Activated T-helper 9 cell treated with anti-CD3 and anti-CD28 coated beads, Interleukin-2, amount 50 U/mL, for 16 hours (primary cell): ENCODE data around the gene GLI1.
"Not testable (repeated sequence)": the region's sequence is repeated elsewhere in the genome, so short reads cannot be mapped to it uniquely, and the experiment has no call there.

Source experiments
- DNase-seq: peaks from one replicate; pipeline ENCODE4 v3.0.0-alpha.2; 2020; ENCODE audit warnings: low read depth

The GLI1 gene

DNA sequence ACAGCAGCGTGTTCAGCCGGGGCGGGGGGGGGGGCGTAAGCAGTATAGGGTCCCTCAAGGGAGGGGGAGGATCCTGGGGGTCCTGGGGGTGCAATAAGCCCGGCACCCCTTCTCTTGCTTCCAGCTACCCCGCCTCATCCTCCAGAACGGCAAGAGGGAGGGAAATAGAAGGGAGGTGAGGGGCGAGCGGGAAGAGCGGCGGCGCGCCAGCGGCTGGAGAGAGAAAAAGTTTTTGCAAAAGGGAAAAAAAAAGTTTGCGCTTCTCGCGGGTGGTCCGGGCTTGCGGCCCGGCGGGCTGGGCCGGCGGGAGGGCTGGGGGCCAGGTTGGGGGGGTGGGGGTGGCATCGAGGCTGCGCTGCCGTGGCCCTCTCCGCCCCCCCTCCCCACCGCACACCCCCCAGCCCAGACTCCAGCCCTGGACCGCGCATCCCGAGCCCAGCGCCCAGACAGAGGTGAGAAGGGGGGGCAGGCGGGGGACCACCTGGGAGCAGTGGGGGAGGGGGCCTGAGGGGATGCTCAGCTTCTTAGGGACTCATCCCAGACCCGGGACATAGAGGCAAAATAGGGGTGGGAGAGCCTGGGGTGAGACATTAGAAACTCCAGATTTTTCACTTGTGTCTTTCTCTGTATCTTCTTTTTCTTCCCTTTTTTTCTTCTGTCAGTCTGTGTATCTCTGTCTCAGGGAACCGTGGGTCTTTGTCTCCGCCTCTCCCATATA is at the start of gene GLI1:
TSS of gene GLI1 (plus strand) at position 36 of the 718 bp plus-strand sequence. CDS start 3,907 bp downstream, outside the sequence.
- DNase-seq: no peak

DNA sequence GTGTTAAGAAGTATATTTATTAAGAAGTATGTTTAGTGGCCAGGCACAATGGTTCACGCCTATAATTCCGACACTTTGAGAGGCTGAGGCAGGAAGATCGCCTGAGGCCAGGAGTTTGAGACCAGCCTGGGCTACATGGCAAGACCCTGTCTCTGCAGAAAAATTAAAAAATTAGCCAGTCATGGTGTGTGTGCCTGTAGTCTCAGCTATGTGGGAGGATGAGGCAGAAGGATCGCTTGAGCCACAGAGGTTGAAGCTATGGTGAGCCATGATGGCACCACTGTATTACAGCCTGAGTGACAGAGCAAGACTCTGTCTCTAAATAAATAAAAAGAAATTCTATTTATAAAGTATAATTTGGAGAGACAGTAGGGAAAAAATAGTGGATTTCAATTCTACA is 49.1 kb upstream of the GLI1 start:
- no peak for DNase-seq

DNA sequence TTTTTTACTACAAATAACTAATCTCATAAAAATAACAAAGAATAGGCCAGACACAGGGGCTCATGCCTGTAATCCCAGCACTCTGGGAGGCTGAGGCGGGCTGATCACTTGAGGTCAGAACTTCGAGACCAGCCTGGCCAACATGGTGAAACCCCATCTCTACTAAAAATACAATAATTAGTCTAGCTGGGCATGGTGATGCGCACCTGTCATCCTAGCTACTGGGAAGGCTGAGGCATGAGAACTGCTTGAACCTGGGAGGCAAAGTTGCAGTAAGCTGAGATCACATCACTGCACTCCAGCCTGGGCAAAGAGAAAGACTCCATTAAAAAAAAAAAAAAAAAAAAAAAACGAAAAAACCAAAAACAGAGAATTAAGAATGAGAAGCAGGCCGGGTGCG is 45.4 kb upstream of the GLI1 start:
- not testable (repeated sequence) for DNase-seq

DNA sequence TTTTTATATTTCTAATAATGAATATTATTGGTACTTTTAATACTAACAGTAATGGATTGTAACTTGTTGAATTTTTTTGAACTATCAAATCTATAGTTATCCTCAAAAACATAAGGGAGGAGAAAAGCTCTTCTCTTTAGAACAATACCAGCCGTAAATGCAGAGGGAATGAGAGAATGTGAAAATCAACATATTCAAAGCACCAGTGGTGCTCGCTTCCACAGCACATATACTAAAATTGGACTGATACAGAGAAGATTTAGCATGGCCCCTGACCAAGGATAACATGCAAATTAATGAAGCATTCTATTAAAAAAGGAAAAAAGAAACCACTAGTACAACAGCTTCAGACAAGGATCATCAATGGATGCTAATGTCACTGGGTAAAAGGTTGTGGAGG is 44.5 kb upstream of the GLI1 start:
- DNase-seq: no peak

DNA sequence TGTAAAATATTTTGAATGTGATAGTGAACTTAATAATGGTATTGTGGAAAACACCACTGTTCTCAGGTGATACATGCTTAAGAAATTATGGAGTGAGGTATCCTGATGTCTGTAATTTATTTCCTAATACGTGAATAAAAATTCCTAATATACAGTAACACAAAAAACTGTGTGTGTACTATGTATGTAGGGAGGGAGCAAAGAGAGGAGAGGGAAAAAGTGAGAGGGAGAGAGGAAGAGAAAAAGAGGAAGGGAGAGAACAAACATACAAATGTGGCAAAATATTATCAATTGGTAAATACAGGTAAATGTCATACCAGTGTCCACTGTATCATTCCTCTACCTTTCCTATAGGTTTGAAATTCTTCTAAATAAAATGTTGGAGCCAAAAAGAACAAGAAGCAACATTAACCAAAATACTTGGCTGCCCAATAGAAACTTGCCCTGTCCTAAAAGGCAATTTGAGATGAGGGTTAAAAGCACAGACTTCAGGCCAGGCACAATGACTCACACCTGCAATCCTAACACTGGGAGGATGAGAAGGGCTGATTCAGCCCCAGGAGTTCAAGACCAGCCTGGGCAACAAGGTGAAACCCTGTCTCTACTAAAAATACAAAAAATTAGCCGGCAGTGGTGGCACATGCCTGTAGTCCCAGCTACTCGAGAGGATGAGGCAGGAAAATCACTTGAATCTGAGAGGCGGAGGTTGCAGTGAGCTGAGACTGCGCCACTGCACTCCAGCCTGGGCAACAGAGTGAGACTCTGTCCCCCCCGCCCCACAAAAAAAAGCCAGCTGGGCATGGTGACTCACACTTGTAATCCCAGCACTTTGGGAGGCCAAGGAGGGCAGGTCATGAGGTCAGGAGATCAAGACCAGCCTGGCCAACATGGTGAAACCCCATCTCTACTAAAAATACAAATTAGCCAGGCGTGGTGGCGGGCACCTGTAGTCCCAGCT is 43.3 kb upstream of the GLI1 start:
- no peak for DNase-seq

DNA sequence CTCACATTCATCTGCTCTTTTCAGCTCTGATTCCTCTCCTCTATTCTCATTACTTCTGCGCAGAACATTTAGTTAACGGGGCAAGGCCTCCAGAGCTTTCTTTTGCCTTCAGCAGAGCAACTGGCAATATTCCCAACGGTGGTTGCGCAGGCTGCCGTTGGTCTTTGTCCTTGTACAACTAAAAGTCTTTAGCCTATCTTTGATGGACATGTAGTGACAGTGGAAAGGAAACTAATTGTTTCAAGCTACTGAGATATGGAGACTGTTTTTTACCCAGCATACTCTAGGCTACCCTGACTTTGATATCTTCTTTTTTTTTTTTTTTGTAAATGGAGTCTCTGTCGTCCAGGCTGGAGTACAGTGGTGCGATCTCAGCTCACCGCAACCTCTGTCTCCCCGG is 41.3 kb upstream of the GLI1 start:
- DNase-seq: no peak

DNA sequence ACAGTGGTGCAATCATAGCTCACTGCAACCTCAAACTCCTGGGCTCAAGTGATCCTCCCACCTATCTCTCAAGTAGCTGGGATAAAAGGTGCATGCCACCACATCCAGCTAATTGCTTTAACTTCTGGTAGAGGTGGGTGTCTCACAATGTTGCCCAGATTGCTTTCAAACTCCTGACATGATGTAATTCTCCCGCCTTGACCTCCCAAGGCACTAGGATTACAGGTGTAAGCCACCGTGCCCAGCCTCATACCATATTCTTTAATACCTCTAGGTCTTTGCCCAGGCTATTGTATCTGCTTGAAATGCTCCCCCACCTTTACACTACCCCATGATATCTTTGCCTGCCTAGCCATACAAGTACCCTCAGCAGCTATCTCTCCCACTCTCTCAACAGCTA is 40.1 kb upstream of the GLI1 start:
- DNase-seq: no peak

DNA sequence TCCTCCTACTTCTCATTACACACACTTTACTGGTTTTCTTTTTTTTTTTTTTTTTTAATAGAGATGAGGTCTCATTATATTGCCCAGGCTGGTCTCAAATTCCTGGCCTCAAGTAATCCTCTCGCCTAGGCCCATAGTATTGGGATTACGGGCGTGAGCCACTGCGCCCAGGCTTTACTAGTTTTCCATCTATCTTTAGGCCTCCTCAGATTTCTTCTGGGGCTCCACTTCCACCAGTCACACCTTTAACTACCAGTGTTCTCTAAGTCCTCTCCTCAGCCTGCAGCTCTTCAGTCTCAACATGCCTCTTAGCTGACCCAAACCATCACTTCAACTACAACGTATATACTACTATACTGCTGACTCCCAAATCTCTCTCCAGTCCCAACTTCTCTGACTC is 39.1 kb upstream of the GLI1 start:
- DNase-seq: no peak

DNA sequence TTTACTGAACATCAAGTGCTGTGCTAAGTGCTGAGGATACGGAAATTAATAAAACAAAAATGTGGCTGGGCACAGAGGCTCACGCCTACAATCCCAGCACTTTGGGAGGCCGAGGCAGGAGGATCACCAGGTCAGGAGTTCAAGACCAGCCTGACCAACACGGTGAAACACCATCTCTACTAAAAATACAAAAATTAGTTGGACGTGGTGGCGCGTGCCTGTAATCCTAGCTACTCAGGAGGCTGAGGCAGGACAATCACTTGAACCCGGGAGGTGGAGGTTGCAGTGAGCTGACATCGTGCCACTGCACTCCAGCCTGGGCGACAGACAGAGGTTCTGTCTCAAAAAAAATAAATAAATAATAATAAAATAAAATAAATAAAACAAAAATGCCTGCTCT is 32.6 kb upstream of the GLI1 start:
- not testable (repeated sequence) for DNase-seq

DNA sequence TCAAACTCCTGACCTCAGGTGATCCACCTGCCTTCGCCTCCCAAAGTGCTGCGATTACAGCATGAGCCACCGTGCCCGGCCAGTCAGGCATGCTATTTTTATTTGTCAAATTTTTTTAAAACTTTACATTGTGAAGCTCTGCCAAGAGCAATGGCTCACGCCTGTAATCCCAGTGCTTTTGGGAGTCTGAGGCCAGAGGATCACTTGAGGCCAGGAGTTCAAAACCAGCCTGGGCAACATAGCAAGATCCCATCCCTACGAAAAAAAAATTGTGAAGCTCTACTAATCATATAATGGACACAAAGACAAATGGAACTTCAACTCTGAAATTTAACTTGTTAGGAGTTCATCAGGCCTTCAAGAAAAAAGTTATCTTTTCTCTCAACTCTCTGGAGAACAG is 30.6 kb upstream of the GLI1 start:
- DNase-seq: no peak

DNA sequence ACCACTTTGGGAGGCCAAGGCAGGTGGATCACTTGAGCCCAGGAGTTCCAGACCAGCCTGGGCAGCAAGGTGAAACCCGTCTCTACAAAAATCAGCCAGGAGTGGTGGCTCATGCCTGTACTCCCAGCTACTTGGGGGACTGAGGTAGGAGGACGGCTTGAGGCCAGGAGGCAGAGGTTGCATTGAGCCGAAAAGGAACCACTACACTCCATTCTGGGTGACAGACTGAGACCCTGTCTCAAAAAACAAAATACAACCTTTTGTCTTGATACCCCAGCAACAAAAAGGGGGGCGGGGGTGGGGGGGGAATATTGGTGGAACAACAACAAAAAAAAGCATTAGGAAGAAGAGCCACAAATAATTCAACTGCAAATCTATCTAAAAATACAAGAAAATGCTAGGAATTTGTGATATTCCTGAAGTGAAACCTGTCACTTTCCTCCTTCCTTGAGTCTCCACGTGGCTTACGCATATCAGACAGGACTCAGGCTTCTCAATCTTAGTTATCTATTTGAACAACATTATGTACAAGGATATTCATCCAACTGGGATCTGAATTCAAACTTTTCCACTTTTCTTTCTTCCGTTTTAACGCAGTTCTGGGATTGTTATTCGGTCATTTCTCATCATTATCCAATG is 30.0 kb upstream of the GLI1 start:
- DNase-seq: no peak

DNA sequence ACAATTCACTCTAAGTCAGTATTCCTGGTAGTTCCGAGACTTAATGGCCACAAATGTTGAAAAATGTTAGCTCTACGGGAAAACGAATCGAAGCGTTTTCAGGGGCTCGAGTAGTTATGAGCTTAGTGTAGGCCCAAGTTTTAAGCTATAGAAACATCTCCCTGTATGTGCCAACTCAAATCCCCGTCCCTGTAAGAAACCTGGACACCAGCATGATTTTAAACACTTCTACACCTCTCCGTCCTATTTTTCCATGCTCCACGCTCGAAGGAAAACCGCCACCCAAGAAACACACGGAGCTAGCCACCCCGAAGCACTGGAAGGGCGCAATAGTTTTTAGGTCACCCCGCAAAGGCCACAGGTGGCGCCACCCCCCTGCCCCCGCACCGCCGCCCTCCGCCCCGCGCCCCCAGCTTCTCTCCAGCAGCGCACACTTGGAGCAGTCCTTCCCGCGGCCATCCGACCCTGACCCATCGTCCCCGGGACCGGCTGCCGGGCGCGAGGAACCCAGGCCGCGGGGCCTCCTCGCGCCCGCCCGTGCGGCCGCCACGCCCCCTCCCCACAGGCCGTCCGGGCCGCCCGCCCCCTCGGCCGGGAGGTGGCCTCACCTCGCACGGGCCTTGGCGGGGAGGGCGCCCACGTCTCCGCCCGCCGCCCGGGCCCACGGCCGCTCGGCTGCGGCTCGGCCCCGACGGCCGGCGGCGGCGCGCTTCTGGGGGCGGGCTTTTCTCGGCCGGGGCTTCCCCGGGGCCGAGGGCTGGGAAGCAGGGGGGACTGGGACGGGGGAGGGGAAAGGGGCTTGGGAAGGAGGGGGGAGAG is 29.3 kb upstream of the GLI1 start:
- no peak for DNase-seq

DNA sequence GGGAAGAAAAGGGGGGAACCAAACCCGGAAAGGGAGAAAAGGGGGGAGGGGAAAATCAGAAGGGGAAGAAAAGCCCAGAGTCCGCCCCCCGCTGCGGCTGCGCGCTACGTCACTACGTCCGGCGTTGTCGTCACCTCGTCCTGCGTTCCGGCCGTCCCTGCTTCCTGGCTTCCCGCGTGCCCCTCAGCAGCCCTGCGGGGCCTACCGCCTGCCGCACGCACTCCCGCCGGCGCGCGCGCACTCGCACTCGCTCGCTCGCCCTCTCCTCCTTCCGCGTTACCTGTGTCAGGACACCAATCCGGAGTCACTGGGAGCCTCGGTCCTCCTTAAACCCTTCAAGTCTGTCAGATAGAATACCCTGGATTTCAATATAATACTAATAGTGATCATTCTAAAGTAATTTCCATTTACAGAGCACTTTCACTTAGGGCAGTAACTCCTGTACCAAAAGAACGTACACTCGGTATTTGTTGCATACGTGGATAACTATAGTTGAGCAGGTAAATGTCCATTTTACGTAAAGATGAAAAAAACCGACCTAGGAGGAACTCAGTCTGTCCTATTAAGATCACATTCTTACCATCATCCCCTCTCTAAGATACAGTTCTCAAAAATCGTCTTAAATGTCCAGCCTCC is 28.5 kb upstream of the GLI1 start, which contains the start of gene R3HDM2:
TSS of gene R3HDM2 (minus strand) at position 113 of the 636 bp plus-strand sequence. CDS start 120,615 bp downstream, outside the sequence.
- DNase-seq: peak; percentile 95

DNA sequence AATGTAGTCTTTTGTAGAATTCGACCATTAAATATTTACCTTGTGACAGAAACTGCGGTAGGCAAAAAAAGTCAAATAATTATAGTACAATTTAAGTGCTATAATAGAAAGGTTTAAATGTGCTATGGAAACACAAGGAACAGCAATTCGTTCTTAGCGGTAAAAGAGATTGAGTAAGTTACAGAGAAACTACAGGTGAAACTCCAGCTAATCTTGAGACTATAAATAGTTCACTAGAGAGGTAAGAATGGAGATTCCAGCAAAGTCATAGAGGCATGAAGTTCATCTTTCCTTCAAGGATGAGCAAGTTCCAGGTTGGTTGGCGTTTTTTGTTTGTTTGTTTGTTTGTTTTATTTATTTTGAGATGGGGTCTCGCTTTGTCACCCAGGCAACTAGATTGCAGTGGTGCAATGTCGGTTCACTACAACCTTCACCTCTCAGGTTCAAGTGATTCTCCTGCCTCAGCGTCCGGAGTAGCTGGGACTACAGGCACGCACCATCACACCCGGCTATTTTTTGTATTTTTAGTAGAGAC is 27.9 kb upstream of the GLI1 start:
- no peak for DNase-seq

DNA sequence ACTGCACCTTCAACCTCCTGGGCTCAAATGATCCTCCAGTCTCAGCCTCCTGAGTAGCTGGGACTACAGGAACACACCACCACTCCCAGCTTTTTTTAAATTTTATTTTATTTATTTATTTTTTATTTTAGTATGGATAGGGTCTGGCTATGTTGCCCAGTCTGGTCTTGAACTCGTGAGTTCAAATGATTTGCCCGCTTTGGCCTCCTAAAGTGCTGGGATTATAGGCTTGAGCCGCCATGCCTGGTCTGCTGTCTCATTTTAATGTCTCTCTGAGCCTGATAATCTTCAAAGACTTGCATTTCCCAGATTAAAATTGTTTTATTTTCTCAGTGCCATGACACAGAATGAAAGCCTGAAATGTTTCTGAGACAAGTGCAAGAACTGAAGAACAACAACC is 26.2 kb upstream of the GLI1 start:
- no peak for DNase-seq

DNA sequence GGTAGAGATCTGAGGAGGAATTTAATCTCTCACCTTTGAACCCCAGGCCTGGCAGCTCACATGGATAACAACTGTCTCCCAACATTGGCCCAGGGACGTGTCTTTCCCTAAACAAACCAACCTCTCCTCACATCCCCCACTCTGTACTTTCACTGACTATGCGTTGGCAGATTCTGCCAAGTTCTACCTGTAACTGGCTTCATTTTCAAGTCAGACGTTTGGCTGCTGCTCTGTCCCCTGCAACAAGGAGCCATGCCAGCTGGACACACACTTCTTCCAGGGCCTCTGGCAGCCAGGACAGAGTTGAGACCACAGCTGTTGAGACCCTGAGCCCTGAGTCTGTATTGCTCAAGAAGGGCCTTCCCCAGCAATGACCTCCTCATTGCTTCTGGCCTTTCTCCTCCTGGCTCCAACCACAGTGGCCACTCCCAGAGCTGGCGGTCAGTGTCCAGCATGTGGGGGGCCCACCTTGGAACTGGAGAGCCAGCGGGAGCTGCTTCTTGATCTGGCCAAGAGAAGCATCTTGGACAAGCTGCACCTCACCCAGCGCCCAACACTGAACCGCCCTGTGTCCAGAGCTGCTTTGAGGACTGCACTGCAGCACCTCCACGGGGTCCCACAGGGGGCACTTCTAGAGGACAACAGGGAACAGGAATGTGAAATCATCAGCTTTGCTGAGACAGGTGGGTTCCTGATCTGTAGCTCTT is 24.9 kb upstream of the GLI1 start, which contains the start of gene INHBC:
TSS of gene INHBC (plus strand) at position 268 of the 707 bp plus-strand sequence. CDS start at position 371, 103 bp downstream.
- no peak for DNase-seq

DNA sequence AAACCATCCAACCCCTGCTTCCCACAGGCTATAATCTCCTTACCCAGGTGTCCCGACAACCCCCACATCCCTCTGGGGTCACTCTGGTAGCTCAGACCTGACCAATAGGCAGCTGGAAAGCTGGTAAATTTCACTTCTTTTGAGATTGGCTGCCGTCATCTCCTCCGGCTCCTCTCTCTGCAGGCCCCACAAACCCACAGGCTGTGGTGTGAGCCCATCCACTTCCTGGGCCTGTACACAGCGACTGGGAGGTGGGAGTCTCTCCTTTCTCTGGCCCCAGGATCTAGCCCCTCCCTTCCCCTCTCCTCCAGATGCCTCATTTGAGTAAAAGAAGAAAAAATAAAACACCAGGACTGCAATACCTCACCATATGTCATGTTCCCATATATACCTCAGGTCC is 24.3 kb upstream of the GLI1 start:
- no peak for DNase-seq

DNA sequence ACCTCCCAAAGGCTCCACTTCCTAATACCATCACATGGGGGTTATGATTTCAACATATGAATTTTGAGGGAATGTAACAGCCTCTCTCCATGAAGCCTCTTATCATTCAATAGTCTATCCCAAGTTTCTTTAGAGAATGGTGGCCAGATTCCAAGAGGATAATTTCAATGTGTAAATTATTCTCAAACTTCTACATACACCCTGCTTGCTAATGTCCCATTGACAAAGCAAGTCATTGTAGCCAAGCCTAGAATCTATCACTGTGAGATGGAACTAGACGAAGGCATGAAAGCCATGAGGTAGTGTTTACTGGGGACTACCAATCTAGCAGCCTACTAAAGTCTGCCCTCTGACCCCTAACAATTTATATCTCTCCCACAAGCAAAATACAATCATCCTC is 21.2 kb upstream of the GLI1 start:
- no peak for DNase-seq

DNA sequence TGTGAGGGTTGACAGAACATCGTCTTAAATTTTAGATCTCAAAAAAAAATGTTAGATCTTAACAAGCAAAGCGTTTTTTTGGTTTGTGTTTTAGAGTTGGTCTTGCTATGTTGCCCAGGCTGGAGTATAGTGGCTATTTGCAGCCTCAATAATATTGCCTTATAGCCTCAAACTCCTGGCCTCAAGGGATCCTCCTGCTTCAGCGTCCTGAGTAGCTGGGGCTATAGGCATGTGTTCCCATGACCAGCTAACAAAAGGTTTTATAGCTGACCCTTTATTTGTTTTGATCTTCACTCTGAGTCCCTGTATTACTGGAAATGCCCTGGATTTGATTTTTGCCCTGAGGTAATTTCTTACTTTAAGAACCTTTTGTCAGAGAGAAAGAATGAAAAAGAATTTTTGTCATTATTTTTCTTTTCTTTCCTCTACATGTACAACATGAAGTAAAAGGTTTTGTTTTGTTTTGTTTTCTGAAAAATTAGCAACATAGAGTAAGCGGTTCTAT is 19.8 kb upstream of the GLI1 start:
- no peak for DNase-seq

DNA sequence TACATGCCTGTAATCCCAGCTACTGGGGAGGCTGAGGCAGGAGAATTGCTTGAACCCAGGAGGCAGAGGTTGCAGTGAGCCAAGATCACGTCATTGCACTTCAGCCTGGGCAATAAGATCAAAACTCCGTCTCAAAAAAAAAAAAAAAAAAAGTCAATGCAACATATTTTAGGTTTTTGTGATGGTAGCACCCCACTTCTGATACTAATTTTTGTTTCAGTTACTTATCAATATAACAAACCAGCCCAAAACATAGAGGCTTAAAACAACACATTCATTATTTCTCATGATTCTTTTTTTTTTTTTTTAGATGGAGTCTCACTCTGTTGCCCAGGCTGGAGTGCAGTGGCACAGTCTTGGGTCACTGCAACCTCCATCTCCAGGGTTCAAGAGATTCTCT is 18.2 kb upstream of the GLI1 start:
- not testable (repeated sequence) for DNase-seq
